GM12865 (cell line): ENCODE measurements around the gene ARAP1.

Experiments used
- DNase-seq: peaks from one replicate; pipeline ENCODE4 v3.0.0; 2010; ENCODE audit warnings: low read depth
- H3K4me3 ChIP-seq: 2 replicates; pipeline ENCODE4 v1.5.1; 2011; ENCODE audit warnings: mild to moderate bottlenecking, low read depth, low read length, control low read depth
- TF ChIP-seq, protein P1 (sequence below): IDR thresholded peaks from 2 replicates; pipeline ENCODE4 v1.5.1; 2011; ENCODE audit warnings: low read length, control low read depth, low read depth, inconsistent platforms; ENCODE audit not compliant: insufficient read depth; ENCODE audit errors: missing control alignments

The ARAP1 gene

DNA sequence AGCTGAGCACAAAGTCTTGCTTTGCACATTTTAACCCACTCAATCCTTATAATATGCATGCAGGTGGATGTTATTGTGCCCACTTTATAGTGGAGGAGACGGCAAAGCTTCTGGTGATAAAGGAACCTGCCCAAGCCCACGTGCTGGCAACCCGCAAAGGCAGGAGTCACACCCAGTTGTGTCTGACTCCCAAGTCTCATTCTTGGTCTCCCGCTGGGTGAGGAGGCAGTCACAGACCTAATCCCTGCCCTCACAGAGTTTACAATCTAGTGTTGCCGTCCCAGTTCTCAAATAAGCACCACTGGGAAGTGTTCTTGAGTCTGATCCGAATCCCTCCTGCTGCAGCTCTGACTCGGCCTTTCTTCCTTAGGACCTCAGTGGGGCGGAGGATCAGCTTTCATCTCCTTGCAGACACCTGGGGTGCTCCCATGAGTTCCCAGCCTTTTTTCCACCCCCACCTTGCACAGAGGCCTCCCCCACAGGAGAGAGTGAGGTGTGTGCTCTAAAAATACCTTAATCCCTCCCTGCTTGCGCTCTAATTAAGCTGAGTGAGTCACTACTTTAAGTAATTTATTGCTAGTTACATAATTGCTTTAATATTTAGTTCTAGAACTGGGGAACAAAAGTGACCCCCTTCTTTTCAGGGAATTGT, 93.1 kb downstream of the ARAP1 start:
- TF ChIP-seq, protein P1, sequence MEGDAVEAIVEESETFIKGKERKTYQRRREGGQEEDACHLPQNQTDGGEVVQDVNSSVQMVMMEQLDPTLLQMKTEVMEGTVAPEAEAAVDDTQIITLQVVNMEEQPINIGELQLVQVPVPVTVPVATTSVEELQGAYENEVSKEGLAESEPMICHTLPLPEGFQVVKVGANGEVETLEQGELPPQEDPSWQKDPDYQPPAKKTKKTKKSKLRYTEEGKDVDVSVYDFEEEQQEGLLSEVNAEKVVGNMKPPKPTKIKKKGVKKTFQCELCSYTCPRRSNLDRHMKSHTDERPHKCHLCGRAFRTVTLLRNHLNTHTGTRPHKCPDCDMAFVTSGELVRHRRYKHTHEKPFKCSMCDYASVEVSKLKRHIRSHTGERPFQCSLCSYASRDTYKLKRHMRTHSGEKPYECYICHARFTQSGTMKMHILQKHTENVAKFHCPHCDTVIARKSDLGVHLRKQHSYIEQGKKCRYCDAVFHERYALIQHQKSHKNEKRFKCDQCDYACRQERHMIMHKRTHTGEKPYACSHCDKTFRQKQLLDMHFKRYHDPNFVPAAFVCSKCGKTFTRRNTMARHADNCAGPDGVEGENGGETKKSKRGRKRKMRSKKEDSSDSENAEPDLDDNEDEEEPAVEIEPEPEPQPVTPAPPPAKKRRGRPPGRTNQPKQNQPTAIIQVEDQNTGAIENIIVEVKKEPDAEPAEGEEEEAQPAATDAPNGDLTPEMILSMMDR, result no peak
- DNase-seq, result no peak
- no peak overlapping the region for H3K4me3 ChIP-seq

DNA sequence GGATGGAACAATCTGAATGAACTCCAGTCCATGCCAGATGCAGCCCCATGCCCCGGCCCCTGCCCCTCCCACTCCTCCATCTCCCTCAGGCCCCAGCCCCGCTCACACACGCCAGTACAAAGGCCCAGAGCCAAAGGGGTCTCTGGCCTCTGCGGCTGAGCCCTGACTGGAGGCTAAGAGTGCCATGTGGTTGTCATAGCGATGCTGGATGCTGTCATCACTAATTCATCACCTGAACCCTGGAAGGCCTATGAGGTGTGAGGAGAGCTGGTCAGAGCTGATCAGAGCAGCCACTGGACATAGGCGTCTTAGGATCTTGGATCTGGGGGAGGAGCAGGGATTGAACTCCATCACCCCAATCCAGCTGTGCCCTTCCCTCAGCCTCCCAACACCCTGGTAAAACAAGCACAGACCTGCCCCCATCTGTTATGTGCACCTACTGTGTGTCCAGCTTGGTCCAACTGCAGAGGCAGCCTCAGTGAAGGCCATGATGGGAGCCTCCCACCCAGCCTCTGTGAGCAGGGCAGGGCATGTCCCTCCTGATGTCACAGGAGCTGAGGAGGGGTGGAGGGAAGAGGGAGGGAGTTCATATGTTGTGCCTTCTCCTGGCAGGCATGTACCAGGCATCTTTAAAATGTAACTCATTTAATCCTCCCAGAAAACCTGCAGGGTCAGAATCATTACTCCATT, 94.7 kb downstream of the ARAP1 start:
- no peak overlapping the region for H3K4me3 ChIP-seq
- no peak for DNase-seq
- TF ChIP-seq, protein P1, result no peak

DNA sequence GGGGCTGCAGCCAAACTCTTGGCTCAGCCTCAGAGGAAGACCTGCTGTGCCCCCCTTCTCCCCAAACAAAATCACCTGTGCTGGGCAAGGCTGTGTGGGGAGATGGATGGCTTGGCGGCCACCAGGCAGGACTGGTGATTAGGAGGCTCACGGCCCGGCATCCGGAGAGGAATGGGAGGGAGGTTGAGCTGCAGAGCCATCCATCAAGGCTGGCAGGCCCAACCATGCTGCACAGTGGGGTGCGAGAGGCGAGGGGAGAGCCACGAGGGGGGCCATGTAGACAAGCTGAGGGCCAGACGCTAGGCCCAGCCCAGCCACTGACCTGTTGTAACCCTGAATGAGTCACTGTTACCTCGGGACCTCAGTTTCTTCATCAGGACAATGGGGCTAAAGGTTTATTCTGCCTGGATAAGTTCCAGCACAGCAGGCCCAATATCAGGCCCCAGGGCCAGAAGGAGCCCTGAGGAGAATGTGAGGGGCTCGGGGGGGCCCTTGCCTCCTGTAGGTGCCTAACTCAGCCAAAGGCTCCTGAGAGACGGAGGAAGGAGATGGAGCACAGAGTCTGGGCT, 96.2 kb downstream of the ARAP1 start:
- TF ChIP-seq, protein P1, result no peak
- no peak for DNase-seq
- no peak overlapping the region for H3K4me3 ChIP-seq

DNA sequence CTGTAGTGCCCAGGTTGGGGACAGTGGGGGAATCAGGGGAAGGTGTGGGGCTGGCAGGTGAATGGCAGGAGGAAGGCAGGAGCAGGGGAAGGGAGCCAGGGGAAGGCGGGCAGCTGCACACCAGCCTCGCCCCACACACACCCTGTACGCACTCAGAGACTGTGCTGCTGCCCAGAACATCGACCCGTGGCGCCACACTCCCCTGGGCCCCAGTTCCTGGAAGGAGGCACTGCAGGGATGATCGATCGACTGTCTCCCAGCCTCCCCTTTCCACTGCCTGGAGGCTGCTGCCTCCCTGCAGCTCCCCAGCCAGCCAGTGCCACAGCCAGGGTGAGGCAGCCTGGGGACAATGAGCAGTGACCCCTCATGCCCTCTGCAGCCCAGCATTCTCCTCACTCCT, 97.2 kb downstream of the ARAP1 start:
- DNase-seq, result no peak
- TF ChIP-seq, protein P1, result no peak
- H3K4me3 ChIP-seq, result no peak overlapping the region

DNA sequence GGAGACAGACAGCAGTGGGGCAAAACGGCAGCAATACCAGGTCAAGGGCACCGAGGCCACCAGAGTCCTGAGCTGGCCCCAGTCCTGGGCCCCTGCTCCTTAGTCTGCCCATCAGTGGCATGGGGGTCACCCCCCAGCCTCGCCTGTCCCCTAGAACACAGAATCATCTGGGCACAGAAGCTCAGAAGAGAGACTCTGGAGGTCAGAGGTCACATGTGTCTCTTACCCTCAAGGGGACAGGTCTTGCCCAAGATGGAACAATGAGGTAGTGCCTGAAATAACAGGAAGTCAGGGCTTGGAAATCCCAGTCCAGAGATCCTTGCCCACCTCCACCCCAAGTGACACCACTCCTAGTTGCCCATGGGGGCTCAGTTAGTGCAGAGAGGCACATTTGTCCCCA, 98.6 kb downstream of the ARAP1 start:
- no peak overlapping the region for H3K4me3 ChIP-seq
- TF ChIP-seq, protein P1, result no peak
- no peak for DNase-seq

DNA sequence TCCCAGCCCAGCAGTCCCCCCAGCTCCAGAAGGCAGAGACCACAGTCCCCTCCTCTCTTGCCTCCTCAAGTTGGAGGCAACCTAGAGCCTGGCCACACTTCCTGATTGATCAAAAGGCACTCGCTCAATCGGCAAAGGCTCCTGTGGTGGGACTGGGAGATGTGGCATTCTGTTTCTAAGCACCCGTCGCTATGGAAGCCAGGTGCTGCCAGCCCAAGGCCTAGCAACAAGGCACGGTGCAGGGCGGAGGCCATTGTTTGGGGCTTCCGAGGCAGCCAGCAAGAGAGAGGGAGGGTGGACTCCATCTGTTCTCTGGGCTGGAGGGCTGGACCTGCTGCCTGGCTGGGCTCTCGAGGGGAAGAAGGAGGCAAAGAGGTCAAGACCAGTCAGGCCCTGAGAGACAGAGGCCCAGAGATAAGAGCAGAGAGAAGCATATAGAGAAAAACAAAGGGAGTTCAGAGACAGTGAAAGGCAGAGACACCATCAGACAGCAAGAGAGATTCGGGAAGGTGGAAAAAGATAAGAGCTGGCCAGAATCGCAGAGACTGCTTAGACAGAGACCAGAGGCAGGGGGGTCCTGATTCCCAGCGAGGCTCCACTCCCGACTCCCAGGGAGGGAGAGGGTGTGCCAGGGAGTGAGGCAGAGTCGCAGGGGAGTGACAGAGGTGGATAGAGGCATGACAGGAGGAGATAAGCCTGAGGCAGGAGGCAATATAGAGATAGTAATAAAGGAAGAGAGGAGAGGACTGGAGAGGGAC, 99.2 kb downstream of the ARAP1 start:
- H3K4me3 ChIP-seq, result no peak overlapping the region
- TF ChIP-seq, protein P1, result no peak
- no peak for DNase-seq
